Measurements from ENCODE around the gene QSER1. TPM values are rescaled to one million over a fixed set of nuclear protein-coding genes. Genes with fewer than 3 reads are reported as not detected.

The QSER1 gene
- total RNA-seq, 1 experiment from 2014 or later, result 30.1 TPM

Other genes with a start within 250 kb of the QSER1 start
- gene CCDC73, start 98.1 kb upstream of the QSER1 start, total RNA-seq (2014; rRNA removed; shearing (Covaris generic)), result not detected in 2 replicates
- 4.4 and 4.7 TPM in 2 replicates for gene PRRG4, start 62.9 kb upstream of the QSER1 start, total RNA-seq (2014; rRNA removed; shearing (Covaris generic))
- gene DEPDC7, start 123.1 kb downstream of the QSER1 start, total RNA-seq (2014; rRNA removed; shearing (Covaris generic)), result 36.3 and 39.6 TPM in 2 replicates
- 18.3 and 30.3 TPM in 2 replicates for gene TCP11L1, start 146.8 kb downstream of the QSER1 start, total RNA-seq (2014; rRNA removed; shearing (Covaris generic))